Measurements from ENCODE around the gene ZFR. TPM values are rescaled to one million over a fixed set of nuclear protein-coding genes. Genes with fewer than 3 reads are reported as not detected.

Gene ZFR
- total and polyA plus RNA-seq, 2 experiments from 2014 or later: 103 to 124 TPM

DNA sequence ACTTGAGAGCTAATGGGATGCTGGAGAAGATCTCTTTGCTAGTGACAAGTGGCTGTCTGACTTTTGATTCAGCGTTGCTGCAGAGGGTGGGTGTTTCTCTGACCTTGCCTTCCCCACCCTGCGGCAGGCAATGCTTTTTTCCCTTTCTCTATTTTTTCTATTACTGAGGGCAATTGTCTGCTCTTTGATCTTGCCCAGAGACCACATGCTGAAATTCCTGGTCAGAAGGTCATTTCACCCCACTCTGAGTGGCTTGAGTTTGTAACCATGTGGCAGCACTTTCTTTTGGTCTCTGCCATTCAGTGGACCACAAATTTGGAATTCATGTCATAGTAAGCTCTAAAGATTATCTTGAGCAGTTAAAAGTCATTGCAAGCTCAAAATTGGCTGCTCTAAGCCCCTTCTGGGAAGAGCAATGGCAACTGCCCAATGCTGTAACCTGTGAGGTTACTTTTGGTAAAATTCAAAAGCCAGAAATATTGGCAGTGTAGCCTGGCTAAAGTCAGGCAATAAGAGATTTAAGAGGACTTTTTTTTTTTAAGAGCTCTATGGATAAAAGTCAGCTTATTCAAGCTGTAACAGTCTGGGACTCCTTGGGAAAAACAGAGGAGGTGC, 101.4 kb downstream of the ZFR start:
- TF ChIP-seq EZH2 (IDR thresholded peaks at IDR 0.05; ENCODE audit: insufficient read depth, poor library complexity, severe bottlenecking): no peak
- no peak for TF ChIP-seq EZH2phosphoT487 (IDR thresholded peaks at IDR 0.05; ENCODE audit: insufficient read depth, low read depth)
- Histone ChIP-seq H2AFZ (no peak overlapping the region), H4K20me1 (ENCODE audit: insufficient read depth) (no peaks in the 10 kb centered on the region), H3K4me1 (ENCODE audit: insufficient read depth) (no peaks in the 10 kb centered on the region), H3K9me3 (ENCODE audit: low read depth) (no peaks in the 10 kb centered on the region), H3K36me3 (ENCODE audit: low read depth) (no peaks in the 10 kb centered on the region), H3K9ac (no peak overlapping the region), H3K27ac (no peak overlapping the region), H3K27me3 (replicated peaks; ENCODE audit: insufficient read depth) (no peaks in the 10 kb centered on the region), H3F3A (ENCODE audit: insufficient read depth) (no peaks in the 10 kb centered on the region), H3K9me2 (ENCODE audit: insufficient read depth) (no peaks in the 10 kb centered on the region), H3K4me3 (no peak overlapping the region), H3K4me2 (ENCODE audit: unreplicated experiment) (no peak overlapping the region), H3K79me2 (ENCODE audit: insufficient read depth) (no peaks in the 10 kb centered on the region)
- WGBS, 2 experiments (ENCODE audit: low coverage in 1 of 2, low lambda C conversion rate in 2 of 2, missing lambda C conversion rate in 2 of 2): 89 to 93% methylated on average over 2 of the region's 2 CpGs
- DNase-seq: no peak
- in situ Hi-C loops (cut with MboI): no loop called here

GRCh38 chr5:32342656-32343055, 101.9 kb downstream of the ZFR start:
- DNase-seq: no peak
- no peaks in the 10 kb centered on the region for H3K4me1 ChIP-seq (ENCODE audit: insufficient read depth)
- no peaks in the 10 kb centered on the region for H4K20me1 ChIP-seq (ENCODE audit: insufficient read depth)
- H3K4me2 ChIP-seq (ENCODE audit: unreplicated experiment): no peak overlapping the region
- WGBS, 2 experiments (ENCODE audit: low coverage in 1 of 2, low lambda C conversion rate in 2 of 2, missing lambda C conversion rate in 2 of 2): 23 to 30% methylated on average over 4 of the region's 4 CpGs
- H3K36me3 ChIP-seq (ENCODE audit: low read depth): no peaks in the 10 kb centered on the region
- no peak for TF ChIP-seq EZH2phosphoT487 (IDR thresholded peaks at IDR 0.05; ENCODE audit: insufficient read depth, low read depth)
- no peak for TF ChIP-seq EZH2 (IDR thresholded peaks at IDR 0.05; ENCODE audit: insufficient read depth, poor library complexity, severe bottlenecking)
- no peaks in the 10 kb centered on the region for H3F3A ChIP-seq (ENCODE audit: insufficient read depth)
- no peaks in the 10 kb centered on the region for H3K9me2 ChIP-seq (ENCODE audit: insufficient read depth)
- no peak overlapping the region for H3K4me3 ChIP-seq
- no peak overlapping the region for H2AFZ ChIP-seq
- in situ Hi-C loops (cut with MboI): no loop called here
- H3K79me2 ChIP-seq (ENCODE audit: insufficient read depth): no peaks in the 10 kb centered on the region
- no peak overlapping the region for H3K9ac ChIP-seq
- no peak overlapping the region for H3K27ac ChIP-seq
- H3K9me3 ChIP-seq (ENCODE audit: low read depth): no peaks in the 10 kb centered on the region
- no peaks in the 10 kb centered on the region for H3K27me3 ChIP-seq (replicated peaks; ENCODE audit: insufficient read depth)

GRCh38 chr5:32339878-32340277, 104.7 kb downstream of the ZFR start:
- TF ChIP-seq EZH2 (IDR thresholded peaks at IDR 0.05; ENCODE audit: insufficient read depth, poor library complexity, severe bottlenecking) (no peak), EZH2phosphoT487 (IDR thresholded peaks at IDR 0.05; ENCODE audit: insufficient read depth, low read depth) (no peak)
- in situ Hi-C loops (cut with MboI): no loop called here
- WGBS, 2 experiments (ENCODE audit: low coverage in 1 of 2, low lambda C conversion rate in 2 of 2, missing lambda C conversion rate in 2 of 2): 52 to 55% methylated on average over 4 of the region's 4 CpGs

GRCh38 chr5:32339198-32339597, 105.3 kb downstream of the ZFR start:
- peak; percentile 13 for DNase-seq

More at GRCh38 chr5:32339878-32340277, 104.7 kb downstream of the ZFR start:
- Histone ChIP-seq H3K27me3 (replicated peaks; ENCODE audit: insufficient read depth) (no peaks in the 10 kb centered on the region), H3K36me3 (ENCODE audit: low read depth) (no peaks in the 10 kb centered on the region), H3K79me2 (ENCODE audit: insufficient read depth) (no peaks in the 10 kb centered on the region), H3K4me1 (ENCODE audit: insufficient read depth) (no peaks in the 10 kb centered on the region), H3F3A (ENCODE audit: insufficient read depth) (no peaks in the 10 kb centered on the region), H3K4me2 (ENCODE audit: unreplicated experiment) (no peak overlapping the region), H3K27ac (no peak overlapping the region), H3K4me3 (no peak overlapping the region), H3K9me2 (ENCODE audit: insufficient read depth) (no peaks in the 10 kb centered on the region), H3K9me3 (ENCODE audit: low read depth) (no peaks in the 10 kb centered on the region), H2AFZ (no peak overlapping the region), H4K20me1 (ENCODE audit: insufficient read depth) (no peaks in the 10 kb centered on the region), H3K9ac (no peak overlapping the region)
- no peak for DNase-seq

More at GRCh38 chr5:32339198-32339597, 105.3 kb downstream of the ZFR start:
- Histone ChIP-seq H3K4me2 (ENCODE audit: unreplicated experiment) (no peak overlapping the region), H3K27ac (no peak overlapping the region), H3K9me2 (ENCODE audit: insufficient read depth) (no peaks in the 10 kb centered on the region), H3K4me3 (no peak overlapping the region), H3K79me2 (ENCODE audit: insufficient read depth) (no peaks in the 10 kb centered on the region), H3K4me1 (ENCODE audit: insufficient read depth) (no peaks in the 10 kb centered on the region), H2AFZ (no peak overlapping the region), H3K36me3 (ENCODE audit: low read depth) (no peaks in the 10 kb centered on the region), H3F3A (ENCODE audit: insufficient read depth) (no peaks in the 10 kb centered on the region), H3K27me3 (replicated peaks; ENCODE audit: insufficient read depth) (no peaks in the 10 kb centered on the region), H3K9ac (no peak overlapping the region), H3K9me3 (ENCODE audit: low read depth) (no peaks in the 10 kb centered on the region), H4K20me1 (ENCODE audit: insufficient read depth) (no peaks in the 10 kb centered on the region)
- in situ Hi-C loops (cut with MboI): no loop called here
- WGBS, 2 experiments (ENCODE audit: low coverage in 1 of 2, low lambda C conversion rate in 2 of 2, missing lambda C conversion rate in 2 of 2): 42 to 48% methylated on average over 2 of the region's 2 CpGs
- no peak for TF ChIP-seq EZH2 (IDR thresholded peaks at IDR 0.05; ENCODE audit: insufficient read depth, poor library complexity, severe bottlenecking)
- TF ChIP-seq EZH2phosphoT487 (IDR thresholded peaks at IDR 0.05; ENCODE audit: insufficient read depth, low read depth): no peak
